ENCODE results near the gene ACAP1.
"Not testable (repeated sequence)": the region's sequence is repeated elsewhere in the genome, so short reads cannot be mapped to it uniquely, and the experiment has no call there.

Gene ACAP1

DNA sequence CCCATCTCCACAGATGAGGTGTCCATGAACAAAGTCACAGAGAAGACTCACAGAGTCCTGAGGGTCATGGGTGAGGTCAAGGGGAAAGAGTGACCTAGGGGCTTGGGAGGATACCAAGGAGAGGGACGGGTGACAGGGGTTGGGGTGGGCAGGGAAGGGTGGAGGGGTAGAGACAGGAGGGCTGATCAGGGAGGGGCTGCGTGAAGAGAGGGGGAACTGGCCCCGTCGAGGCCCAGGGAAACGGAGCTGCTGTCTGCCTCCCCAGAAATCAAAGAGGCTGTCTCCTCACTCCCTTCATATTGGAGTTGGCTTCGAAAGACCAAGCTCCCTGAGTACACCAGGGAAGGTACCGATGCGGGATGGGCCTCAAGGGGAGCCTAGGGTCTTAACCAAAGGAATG, 19.2 kb downstream of the ACAP1 start:
- DNase-seq: no peak

DNA sequence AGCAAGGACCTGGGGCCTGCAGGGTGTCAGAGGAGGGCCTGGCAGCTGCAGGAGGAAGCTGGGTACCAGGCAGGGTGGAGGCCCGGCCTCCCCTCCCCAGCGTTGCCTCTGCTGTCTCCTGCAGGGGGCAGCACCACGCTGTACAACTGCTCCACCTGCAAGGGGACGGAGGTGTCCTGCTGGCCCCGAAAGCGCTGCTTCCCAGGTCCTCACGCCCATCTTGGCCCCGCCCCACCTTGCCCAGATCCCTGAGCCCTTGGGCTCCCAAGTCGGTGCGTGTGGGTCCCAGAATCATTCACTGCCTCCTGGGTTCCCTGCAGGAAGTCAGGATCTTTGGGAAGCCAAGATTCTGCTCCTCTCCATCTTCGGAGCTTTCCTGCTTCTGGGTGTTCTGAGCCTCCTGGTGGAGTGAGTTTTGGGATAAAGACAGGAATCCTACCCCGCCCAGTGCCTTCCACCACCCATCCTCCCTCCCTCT, 19.8 kb downstream of the ACAP1 start:
- DNase-seq: peak; percentile 77

DNA sequence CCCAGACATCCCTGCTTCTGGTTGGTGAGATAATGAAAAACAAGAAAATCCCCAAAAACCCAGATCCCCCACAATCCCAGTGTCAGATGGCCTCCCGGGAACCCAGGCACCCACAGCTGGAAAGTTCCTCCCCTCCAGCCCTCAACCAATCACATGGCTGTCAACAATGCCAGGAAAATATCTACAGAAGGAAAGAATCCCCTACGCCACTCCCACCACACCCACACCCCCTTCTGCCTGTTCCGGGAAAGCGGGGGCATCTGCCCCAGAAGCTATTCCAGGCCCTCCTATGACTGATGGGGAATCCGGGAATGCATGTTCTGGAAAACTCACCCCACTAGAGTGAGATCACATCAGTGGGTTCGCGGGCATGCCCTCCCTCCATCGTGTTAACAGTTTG, 20.4 kb downstream of the ACAP1 start:
- DNase-seq: no peak

DNA sequence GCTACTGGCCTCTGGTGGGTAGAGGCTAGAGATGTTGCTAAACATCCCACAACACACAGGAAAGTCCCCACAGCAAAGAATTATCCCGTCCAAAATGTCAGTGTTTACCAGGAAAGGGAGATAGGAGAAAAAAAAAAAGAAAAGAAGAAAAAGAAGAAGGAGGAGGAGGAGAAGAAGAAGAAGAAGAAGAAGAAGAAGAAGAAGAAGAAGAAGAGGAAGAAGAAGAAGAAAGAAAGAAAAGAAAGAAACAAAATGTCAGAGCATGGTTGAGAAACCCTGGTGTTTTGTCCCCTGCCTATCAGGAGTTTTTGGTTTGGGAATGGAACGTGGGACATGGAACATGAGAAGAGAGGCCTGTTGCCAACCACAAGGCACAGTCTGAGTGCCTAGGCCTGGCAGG, 21.1 kb downstream of the ACAP1 start:
- DNase-seq: no peak

DNA sequence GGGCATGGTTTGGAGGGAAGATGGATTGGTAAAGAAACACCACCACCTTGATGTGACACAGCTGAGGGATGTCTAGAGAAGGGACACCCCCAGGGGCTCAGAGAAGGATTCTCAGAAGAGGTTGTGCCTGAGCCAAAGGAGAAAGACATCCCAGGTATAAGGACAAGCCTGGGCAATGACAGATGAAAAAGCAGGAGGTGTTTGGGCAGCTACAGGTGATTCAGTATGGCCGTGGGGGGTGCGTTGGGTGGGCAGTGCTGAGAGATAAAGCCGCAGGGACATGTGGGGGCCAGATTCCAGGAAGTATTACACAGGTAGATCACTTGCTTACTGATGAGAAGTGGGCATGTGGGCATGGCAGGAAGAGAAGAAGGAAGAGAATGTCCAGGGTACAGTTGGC, 25.6 kb downstream of the ACAP1 start:
- no peak for DNase-seq

DNA sequence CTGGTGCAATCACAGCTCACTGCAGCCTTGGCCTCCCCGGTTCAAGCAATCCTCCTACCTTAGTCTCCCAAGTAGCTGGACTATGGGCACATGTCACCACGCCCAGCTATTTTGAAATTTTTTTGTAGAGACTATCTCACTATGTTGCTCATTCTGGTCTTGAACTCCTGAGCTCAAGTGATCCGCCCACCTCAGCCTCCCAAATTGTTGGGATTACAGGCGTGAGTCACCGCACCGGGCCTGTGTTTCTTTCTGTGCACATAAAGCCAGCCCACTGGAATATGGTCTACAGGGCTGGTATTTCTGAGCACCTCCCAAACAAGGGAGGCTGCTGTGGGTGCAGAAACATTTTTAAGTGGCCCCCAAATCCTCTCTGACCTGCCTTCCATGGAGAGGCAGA, 27.0 kb downstream of the ACAP1 start:
- DNase-seq: no peak

DNA sequence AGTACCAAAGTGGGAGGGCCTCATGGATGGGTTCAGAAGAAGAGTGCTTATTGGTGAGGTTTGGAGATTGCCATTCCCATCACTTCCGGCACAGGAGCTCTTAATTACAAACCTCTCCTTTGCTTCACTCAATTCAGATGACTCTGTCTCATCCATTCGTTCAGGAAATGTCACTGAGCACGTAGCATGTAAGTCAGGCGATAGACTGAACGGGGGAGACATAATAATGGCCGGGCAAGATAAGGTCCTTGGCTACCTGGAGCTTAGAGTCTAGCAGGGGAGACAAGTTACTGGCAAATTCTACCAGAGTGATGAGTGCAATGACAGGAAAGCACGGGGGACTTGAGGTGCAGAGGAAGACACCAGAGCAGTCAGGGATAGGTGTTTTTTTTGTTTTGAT, 29.6 kb downstream of the ACAP1 start:
- not testable (repeated sequence) for DNase-seq

DNA sequence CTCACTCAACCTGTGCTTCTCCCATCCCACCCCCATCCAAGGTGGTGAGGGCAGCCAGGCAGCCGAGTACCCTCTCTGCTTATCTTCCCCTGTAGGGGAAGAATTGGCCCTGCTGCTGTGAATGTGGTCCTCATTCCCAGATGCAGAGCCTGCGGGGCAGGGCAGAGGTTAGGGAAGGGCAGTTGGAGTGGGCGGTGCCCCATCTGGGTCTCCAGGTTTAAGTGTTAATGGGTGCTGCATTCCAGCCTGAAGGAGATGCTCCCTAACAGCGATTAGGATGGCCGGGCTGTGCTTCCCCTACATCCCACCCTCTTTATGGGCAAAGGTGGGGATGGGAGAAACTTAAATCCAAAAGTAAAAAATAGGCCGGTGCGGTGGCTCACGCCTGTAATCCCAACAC, 30.8 kb downstream of the ACAP1 start:
- no peak for DNase-seq

DNA sequence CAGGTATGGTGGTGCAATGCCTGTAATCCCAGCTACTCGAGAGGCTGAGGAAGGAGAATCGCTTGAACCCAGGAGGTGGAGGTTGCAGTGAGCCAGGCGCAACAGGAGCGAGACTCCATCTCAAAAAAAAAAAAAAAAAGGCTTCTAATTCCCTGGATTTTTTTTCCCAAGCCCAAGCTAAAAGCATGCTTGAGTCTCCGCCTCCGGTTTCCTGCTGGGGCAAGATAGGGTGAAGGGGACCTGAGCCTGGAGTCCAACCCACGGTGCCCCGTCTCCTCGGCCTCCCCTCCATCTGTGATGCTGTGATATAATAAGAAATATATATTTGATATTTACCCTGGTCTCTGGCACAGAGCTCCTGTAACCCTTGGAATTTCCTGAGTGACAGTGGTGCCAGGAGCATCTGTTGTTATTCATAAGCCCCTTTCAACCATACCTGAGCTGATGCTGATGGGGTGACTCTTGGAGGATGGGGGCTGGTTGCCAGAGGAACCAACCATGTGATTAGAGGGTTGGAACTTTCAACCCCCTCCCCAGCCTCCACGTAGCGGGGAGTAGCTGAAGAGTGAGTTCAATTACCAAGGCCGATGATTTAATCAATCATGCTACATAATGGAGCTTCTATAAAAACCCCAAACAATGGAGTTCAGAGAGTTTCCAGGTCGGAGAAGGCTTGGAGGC, 31.7 kb downstream of the ACAP1 start:
- no peak for DNase-seq

DNA sequence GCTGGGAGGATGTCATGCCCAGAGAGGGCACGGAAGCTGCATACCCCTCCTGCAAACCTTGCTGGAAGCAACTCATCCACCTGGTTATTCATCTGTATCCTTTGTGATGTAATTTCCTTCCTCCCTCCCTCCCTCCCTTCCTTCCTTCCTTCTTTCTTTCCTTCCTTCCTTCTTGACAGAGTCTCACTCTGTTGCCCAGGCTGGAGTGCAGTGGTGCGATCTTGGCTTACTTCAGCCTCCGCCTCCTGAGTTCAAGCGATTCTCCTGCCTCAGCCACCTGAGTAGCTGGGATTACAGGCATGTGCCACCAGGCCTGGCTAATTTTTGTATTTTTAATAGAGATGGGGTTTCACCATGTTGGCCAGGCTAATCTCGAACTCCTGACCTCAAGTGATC, 32.3 kb downstream of the ACAP1 start:
- DNase-seq: not testable (repeated sequence)

DNA sequence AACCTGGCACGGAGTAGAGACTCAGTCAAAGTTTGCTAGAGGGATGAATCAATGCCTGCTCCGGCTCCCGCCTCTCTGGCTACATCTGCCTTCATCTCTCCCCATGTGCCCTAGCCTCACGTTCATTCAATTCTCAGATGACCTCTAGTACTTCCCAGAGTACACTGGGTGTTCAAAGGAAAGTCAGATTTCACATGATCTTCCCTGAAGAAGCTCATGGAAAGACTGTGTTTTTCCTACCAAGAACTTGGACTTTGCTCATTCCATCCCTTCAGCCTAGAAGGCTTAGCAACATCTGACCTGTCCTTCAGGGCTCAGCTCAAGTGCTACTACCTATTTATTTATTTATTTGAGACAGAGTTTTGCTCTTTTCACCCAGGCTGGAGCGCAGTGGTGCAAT, 33.5 kb downstream of the ACAP1 start:
- no peak for DNase-seq

DNA sequence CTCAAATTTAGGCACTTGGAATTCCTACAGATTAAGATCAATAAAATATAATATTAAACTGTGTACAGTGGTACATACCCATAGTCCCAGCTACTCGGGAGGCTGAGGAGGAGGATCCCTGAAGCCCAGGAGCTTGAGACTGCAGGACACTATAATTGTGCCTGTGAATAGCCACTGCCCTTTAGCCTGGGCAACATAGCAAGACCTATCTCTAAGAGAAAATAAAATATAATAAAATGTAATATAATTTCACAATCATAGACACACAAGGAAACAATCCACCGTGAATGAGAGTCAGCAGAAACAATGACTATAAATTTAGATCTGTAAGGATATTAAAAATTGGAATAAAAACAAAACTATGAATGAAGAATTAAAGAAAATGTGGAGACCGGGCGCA, 34.5 kb downstream of the ACAP1 start:
- no peak for DNase-seq

DNA sequence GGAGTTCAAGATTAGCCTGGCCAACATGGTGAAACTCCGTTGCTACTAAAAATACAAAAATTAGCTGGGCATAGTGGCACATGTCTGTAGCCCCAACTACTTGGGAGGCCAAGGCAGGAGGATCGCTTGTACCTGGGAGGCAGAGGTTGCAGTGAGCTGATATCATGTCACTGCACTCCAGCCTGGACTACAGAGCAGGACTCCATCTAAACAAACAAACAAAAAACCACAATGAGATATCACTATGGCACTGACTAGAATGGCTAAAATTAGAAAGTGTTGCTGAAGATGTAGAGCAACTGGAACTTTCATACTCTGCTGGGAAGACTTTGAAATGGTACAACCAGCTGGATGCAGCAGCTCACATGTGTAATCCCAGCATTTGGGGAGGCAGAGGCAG, 38.0 kb downstream of the ACAP1 start:
- DNase-seq: no peak

DNA sequence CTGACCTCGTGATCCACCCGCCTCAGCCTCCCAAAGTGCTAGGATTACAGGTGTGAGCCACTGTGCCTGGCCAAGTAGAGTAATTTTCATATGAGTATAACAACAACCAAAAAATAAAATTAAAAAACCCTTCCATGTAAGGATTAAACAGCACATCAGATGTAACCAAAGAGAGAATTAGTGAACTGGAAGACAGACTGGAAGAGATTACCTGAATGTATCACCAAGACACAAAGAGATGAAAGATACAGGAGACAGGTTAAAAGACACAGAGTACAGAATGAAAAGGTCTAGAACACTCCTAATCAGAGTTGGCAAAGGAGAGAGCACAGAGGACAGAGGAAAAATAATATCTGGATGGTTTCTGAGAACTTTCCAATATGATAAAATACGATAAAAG, 42.8 kb downstream of the ACAP1 start:
- no peak for DNase-seq

DNA sequence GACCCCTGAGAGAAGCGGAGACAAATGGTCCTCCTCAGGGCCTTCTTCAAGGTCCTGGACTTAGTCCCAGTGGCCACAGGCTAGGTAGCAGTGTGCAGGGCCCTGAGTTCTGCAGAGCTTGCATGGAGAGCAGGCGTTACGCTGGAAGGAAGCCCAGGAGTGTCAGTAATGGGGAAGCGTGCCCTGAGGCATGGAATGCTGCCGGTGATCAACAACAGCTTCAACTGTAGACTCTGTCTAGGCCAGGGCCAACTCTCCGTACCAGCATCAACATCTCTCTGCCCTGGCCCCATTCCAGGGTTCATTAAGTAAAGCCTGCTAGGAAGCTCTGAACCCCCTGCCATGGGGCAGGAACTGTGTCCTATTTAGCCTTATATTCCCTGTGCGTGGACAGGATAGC, 44.0 kb downstream of the ACAP1 start:
- no peak for DNase-seq

DNA sequence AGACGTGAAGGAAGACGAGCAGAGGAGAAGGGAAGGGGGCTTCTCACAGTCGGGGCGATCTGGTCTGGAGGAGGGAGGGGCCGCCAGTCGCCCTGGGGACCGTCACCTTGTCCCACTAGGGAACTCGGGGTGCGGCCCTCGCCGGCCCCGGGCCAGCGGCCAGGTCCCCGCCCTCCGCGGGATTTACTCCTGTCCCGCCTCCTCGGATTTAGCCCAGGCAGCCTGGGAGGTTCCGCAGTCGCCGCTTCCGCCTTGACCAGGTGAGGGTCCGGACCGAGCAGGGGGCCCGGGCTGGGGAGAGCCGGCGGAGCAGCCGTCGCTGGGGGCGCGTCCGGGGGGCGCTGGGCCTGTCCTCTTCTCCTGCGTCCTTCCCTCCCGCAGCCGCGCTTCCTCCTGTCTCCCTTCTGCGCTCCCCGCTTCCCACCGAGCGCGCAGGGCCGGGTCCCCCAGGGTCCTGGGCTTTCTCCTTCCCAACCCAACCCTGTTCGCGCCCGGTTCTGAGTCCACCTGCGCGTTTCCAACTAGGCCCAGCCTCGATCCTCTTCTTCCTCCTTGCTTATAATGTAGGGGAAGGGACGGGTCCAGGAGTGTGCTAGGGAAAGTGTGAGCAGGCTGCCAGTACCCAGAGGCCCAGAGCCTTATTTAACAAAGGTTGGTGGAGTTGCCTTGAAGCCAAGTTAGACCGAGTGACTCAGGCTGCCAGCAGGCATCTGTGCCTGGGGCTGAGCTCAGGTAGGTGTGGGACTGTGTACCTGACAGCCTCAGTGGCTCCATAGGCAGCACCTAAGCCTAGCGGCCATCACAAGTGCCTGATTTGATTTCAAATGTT, 44.7 kb downstream of the ACAP1 start, which contains the start of gene TNK1:
TNK1 (plus strand) TSS at position 235 of the 829 bp plus-strand sequence. CDS start 1,838 bp downstream, outside the sequence.
- no peak for DNase-seq

DNA sequence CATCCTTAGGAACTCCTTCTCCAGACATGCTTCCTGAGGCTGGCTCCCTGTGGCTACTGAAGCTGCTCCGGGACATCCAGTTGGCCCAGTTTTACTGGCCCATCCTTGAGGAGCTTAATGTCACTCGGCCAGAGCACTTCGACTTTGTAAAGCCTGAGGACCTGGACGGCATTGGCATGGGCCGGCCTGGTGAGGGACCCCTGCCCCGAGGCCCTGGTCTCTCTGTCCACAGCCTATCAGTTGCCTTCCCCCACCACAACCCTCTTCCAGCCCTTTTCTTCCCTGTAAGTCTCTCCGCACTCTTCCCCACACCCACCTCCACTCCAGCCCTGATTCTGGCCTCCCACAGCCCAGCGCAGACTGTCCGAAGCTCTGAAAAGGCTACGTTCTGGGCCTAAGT, 46.6 kb downstream of the ACAP1 start:
- DNase-seq: no peak

DNA sequence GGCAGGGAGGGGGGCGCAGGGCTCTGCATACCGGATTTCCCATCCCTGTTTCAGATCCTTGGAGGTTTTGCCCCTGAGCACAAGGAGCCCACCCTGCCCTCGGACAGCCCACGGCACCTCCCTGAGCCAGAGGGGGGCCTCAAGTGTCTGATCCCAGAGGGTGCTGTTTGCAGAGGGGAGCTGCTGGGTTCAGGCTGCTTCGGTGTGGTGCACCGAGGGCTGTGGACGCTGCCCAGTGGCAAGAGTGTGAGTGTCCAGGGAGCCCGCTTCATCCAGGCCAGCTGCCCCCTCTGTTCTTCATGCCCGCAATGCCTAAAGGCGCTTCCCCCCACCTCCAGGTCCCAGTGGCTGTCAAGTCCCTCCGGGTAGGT, 47.0 kb downstream of the ACAP1 start:
- DNase-seq: no peak

DNA sequence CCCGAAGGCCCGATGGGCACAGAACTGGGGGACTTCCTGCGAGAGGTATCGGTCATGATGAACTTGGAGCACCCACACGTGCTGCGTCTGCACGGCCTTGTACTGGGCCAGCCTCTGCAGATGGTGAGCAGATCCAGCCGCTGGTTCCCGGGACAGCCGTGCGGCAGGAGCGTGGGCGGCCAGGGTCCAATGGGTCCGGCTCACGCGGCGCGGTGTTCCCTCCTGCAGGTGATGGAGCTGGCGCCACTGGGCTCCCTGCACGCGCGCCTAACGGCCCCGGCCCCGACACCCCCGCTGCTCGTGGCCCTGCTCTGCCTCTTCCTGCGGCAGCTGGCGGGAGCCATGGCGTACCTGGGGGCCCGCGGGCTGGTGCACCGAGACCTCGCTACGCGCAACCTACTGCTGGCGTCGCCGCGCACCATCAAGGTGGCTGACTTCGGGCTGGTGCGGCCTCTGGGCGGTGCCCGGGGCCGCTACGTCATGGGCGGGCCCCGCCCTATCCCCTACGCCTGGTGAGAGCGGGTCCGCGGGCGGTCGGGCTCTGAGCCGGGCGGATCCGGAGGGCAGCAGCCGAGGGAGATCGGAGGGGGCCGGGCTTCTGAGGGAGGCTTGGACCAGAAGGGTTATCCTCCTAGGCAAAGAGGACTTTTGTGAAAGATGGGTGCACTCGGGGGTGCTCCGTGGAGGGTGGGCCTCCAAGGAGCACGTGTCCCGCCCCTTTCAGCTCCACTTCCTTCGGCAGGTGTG, 47.6 kb downstream of the ACAP1 start:
- DNase-seq: peak; percentile 69

DNA sequence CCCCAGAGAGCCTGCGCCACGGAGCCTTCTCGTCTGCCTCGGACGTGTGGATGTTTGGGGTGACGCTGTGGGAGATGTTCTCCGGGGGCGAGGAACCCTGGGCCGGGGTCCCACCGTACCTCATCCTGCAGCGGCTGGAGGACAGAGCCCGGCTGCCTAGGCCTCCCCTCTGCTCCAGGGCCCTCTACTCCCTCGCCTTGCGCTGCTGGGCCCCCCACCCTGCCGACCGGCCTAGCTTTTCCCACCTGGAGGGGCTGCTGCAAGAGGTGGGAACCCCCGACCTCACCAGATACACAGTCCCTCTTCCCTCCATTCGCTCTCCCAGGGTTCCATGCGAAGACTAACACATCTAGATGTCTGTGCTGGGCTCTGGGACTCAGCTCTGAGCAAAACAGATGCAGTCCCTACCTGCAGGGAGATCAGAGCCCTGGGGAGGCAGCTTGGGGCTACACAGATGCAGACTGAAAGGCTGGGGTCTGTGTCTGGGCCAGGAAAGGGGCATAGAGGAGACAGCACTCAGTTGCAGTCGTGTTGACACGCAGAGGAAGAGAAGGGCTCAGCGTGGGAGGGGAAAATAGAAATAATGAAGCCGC, 48.3 kb downstream of the ACAP1 start:
- no peak for DNase-seq

DNA sequence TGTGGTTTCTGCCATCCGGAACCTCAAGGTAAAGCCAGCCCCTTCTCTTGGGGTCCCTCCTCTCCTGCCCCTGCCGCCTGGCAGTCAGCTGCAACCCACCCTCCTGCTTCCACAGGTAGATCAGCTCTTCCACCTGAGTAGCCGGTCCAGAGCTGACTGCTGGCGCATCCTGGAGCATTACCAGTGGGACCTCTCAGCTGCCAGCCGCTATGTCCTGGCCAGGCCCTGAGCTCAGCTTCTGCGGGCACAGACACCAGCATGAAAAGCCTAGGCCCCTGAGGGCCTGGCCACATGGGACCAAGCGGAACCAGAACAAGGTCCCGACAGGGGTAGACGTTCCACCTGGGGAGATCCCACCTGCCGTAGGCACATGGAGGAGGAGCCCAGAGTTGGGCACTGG, 52.5 kb downstream of the ACAP1 start:
- DNase-seq: no peak

DNA sequence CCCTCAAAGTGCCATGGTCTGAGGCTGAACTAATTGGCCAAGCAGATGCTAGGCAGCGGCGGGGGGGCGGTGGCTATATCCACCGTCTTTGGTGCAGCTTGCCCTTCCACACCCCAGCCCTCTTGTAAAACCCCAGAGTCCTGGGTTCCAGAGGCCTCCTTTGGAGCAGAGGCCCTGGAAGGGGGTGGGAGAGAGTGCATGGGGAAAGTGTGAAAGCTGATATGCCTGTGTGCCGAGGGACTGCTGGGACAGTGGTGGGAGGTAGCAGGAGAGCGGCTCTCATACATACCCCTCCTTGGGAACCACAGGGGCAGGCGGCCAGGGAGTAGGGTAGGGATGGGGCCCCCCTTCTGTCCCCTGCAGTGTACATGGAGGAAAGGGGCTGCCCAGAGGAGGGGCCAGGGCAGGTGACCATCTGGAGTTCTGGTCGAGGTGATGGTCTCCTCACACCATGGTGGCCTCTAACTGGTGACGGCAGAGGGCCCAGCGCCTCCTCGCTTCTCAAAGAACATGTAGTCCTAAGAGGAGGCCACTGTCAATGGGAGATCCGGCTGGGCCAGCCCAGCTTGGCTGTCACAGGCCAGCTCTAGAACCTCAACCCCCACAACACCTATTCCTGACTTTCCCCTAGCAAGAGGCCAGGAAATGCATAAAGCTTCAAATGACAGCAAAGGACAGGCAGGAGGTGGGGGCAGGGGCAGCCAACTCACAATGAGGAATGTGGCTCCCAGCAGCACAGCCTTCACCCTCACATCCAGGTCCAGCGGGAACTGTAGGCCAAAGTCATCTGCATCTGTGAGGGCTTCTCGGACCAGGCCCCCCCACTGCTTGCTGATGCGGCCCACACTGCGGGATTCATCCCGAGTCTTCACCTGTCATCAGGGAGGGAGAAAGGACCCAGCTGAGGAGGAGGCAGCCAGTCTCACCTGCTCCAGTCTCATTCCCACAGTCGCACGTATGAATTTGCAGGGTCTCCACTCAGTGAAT, 53.9 kb downstream of the ACAP1 start:
- no peak for DNase-seq
